Ascending aorta (tissue), 2 donors: ENCODE results near the gene ALOX12B. TPM values are rescaled to one million over a fixed set of nuclear protein-coding genes. Genes with fewer than 3 reads are reported as not detected.

Experiments
- DNase-seq, 2 donors: peaks; one replicate each; pipeline ENCODE4 v3.0.0-alpha.2; 2019; ENCODE audit warnings: low spot score in 2 of 2
- H3K27ac ChIP-seq, 2 donors: fragments of 200-600 bp; sonication (generic); one replicate each; pipeline ENCODE4 v1.5.1; 2016 to 2017; ENCODE audit warnings: mild to moderate bottlenecking in 1 of 2
- H3K27me3 ChIP-seq: fragments of 200-600 bp; sonication (generic); one replicate; pipeline ENCODE4 v1.5.1; 2017
- H3K36me3 ChIP-seq, 2 donors: fragments of 200-600 bp; sonication (generic); one replicate each; pipeline ENCODE4 v1.5.1; 2016
- H3K4me1 ChIP-seq, 2 donors: fragments of 200-600 bp; sonication (generic); one replicate each; pipeline ENCODE4 v1.5.1; 2016 to 2017; ENCODE audit warnings: mild to moderate bottlenecking in 1 of 2
- H3K4me3 ChIP-seq, 2 donors: fragments of 200-600 bp; sonication (generic); one replicate each; pipeline ENCODE4 v1.5.1; 2016 to 2017; ENCODE audit warnings: mild to moderate bottlenecking in 1 of 2
- H3K9me3 ChIP-seq, 2 donors: fragments of 200-600 bp; sonication (generic); one replicate each; pipeline ENCODE4 v1.5.1; 2016
- CTCF ChIP-seq, 3 experiments: fragments of 200-600 bp in 2 of 3; fragments of 450-650 bp in 1 of 3; sonication (generic) in 2 of 3; IDR thresholded peaks; one replicate each; pipeline ENCODE4 v1.5.1; 2016 to 2019; ENCODE audit warnings: antibody characterized with exemption in 3 of 3, mild to moderate bottlenecking in 1 of 3, moderate library complexity in 1 of 3
- intact Hi-C: fragments of 100-400 bp; cut with DNase I; formaldehyde crosslinking; loops from one replicate; pipeline ENCODE4 v1.15.1; 2023
- total RNA-seq: library from RNA; depleted of rRNA; stranded (reverse); fragments of >200 nt; gene quantifications from one replicate; pipeline ENCODE4 v1.1.0, GENCODE V29; 2016

The ALOX12B gene
- total RNA-seq, 1 donor from 2014 or later, result not detected

GRCh38 chr17:8122924-8123694 is 35.6 kb upstream of the ALOX12B start:
- DNase-seq, result no peak
- Histone ChIP-seq H3K4me1 (peaks cover 26 to 54% of the 10 kb centered on the region in 2 donors), H3K4me3 (peak overlapping the region; percentile 57 to 65), H3K27ac (peak overlapping the region in 1 of 2 donors; percentile 24), H3K9me3 (no peaks in the 10 kb centered on the region), H3K36me3 (no peaks in the 10 kb centered on the region), H3K27me3 (no peaks in the 10 kb centered on the region)
- TF ChIP-seq CTCF (IDR thresholded peaks at IDR 0.05), result no peak
- intact Hi-C loops, result no loop called here

- DNase-seq, result no peak
- no peaks in the 10 kb centered on the region for H3K27me3 ChIP-seq
- TF ChIP-seq CTCF (IDR thresholded peaks at IDR 0.05), result no peak
- H3K27ac ChIP-seq, result peak overlapping the region in 1 of 2 donors; percentile 24
- no peaks in the 10 kb centered on the region for H3K9me3 ChIP-seq
- H3K4me3 ChIP-seq, result peak overlapping the region; percentile 57 to 65
- H3K4me1 ChIP-seq, result peaks cover 28 to 61% of the 10 kb centered on the region in 2 donors
- no peaks in the 10 kb centered on the region for H3K36me3 ChIP-seq
- intact Hi-C loops, result no loop called here
These were observed 35.0 kb upstream of the ALOX12B start for GRCh38 chr17:8122422-8122923.

- intact Hi-C loops, result no loop called here
- Histone ChIP-seq H3K4me1 (peaks cover 28 to 61% of the 10 kb centered on the region in 2 donors), H3K27ac (no peak overlapping the region), H3K4me3 (peak overlapping the region; percentile 57 to 65), H3K27me3 (no peaks in the 10 kb centered on the region), H3K36me3 (no peaks in the 10 kb centered on the region), H3K9me3 (no peaks in the 10 kb centered on the region)
- no peak for DNase-seq
- peak; percentile 16 to 56 (median 52) for TF ChIP-seq CTCF (IDR thresholded peaks at IDR 0.05)
These were observed 34.3 kb upstream of the ALOX12B start for GRCh38 chr17:8121681-8122421.

- no peaks in the 10 kb centered on the region for H3K9me3 ChIP-seq
- no peak for TF ChIP-seq CTCF (IDR thresholded peaks at IDR 0.05)
- H3K36me3 ChIP-seq, result no peaks in the 10 kb centered on the region
- peak overlapping the region; percentile 57 to 65 for H3K4me3 ChIP-seq
- no peak for DNase-seq
- H3K27me3 ChIP-seq, result no peaks in the 10 kb centered on the region
- no peak overlapping the region for H3K27ac ChIP-seq
- intact Hi-C loops, result no loop called here
- peaks cover 28 to 61% of the 10 kb centered on the region in 2 donors for H3K4me1 ChIP-seq
These were observed 33.8 kb upstream of the ALOX12B start for GRCh38 chr17:8121407-8121680.

- Histone ChIP-seq H3K9me3 (no peaks in the 10 kb centered on the region), H3K27me3 (no peaks in the 10 kb centered on the region), H3K4me3 (peak overlapping the region; percentile 57 to 65), H3K27ac (peak overlapping the region in 1 of 2 donors; percentile 6), H3K36me3 (no peaks in the 10 kb centered on the region), H3K4me1 (peaks cover 28 to 60% of the 10 kb centered on the region in 2 donors)
- intact Hi-C loops, result loop anchor here (1.0 kb wide), 1 partner anchor 102 kb away; no protein-coding TSS in a partner anchor
- no peak for TF ChIP-seq CTCF (IDR thresholded peaks at IDR 0.05)
- DNase-seq, result no peak
These were observed 33.2 kb upstream of the ALOX12B start for GRCh38 chr17:8120520-8121406.
